Stimulated activated CD4-positive, alpha-beta T cell treated with anti-CD3 and anti-CD28 coated beads, TNF-alpha, amount 100 ng/mL, for 1 hour (primary cell): ENCODE measurements around the gene KIF9.
"Not testable (repeated sequence)": the region's sequence is repeated elsewhere in the genome, so short reads cannot be mapped to it uniquely, and the experiment has no call there.

ENCODE experiments used
- DNase-seq, 3 donors: peaks; one replicate each; pipeline ENCODE4 v3.0.0-alpha.2; 2020; ENCODE audit warnings: low read depth in 3 of 3, low spot score in 1 of 3

KIF9 gene

DNA sequence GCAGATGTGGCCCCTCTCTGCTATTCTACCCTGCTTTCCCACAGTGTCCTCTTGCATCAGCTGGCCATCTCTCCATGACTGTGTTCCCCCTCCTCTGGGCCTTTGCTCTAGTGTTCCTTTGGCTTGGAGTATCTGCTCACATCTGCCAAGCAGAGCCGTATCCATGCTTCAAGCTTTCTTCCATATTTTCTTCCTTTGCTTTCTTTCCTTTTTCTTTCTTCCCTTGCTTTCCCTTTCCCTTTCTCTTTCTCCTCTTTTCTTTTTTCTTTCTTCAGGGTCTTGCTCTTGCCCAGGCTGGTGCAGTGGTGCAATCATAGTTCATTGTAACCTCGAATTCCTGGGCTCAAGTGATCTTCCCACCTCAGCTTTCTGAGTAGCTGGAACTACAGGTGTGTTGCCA, 12.7 kb upstream of the KIF9 start:
- no peak for DNase-seq

DNA sequence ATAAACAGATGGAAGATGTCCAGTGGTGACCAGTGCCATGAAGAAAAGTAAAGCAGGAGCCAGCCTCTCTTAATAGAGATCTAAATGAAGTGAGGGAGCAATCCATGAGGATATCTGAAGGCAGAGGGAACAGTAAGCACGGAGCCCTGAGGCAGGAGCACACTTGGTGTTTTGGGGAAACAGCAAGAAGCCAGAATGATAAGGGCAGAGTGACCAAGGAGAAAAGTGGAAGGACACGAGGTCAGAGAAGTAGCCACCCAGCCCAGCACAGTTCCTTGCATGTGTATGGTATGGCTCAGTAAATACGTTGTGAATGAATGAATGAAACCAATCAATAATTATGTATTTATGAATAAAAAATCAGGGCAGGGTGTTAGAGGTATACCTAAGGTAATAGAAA, 11.8 kb upstream of the KIF9 start:
- DNase-seq: no peak

DNA sequence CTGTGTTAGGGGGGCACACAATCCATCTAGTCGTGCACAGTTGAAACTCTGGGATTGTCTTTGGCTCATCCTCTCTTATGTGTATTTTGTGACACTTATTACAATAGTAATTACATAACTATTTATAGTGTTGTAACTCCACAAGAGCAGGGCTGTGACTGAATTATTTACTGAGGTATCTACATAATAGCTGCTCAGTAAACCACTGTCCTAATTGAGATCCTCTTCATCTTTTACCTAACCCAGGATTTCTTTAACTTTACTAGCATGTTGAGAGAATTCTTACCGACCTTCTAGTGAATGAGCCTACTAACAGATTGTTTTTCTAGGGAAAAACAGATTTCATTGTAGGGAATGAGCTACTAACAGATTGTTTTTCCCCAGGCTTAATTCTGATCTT, 11.2 kb upstream of the KIF9 start:
- DNase-seq: no peak

DNA sequence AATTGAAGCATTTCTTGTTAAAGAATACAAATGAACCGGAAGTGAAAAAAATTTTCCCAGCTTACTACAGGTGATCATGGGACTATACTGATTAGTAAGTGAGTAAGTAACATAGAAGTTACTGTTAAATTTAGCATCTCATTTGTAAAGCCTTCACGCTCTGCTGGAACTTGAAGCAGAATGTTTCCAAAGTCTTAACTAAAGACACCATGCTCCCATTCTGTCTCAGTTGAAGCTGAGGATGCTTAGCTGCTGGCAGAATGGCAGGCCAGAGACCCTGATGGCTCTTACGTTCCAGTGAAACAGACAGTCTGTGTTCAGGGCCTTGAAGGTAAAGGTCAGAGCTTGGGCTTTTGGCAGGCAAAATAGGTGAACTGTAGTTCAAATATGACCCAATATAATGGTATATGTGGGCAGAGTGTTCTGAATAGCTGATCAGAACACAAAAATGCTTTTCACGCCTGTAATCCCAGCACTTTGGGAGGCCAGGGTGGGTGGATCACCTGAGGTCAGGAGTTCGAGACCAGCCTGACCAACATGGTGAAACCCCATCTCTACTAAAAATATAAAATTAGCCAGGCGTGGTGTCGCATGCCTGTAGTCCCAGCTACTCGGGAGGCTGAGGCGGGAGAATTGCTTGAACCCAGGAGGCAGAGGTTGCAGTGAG, 9.3 kb upstream of the KIF9 start:
- not testable (repeated sequence) for DNase-seq

DNA sequence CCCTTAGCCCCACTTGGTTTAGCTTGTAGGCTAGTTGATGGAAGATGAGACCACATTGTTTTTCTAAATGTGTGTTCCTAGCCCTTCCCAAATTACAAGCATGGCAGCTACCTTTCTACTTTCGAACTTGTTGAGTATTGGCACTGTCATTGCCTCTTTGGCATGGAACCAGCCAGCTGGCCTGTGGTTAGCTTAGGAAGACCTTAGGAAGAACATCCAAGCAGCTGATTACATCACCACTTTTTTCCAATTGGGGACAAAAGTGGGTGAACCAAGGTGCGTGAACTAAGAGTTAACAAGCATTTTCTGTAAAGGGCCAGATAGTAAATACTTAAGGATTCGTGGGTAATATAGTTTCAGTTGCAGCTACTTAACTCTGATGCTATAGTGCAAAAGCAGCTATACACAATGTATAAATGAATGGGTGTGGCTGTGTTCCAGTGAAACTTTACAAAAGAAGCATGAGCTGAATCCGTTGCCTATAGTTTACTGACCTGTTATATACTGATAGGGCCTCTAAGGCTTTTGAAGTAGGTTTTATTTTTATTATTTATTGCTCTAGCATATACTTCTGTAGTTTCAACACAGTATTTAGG, 8.7 kb upstream of the KIF9 start:
- no peak for DNase-seq

DNA sequence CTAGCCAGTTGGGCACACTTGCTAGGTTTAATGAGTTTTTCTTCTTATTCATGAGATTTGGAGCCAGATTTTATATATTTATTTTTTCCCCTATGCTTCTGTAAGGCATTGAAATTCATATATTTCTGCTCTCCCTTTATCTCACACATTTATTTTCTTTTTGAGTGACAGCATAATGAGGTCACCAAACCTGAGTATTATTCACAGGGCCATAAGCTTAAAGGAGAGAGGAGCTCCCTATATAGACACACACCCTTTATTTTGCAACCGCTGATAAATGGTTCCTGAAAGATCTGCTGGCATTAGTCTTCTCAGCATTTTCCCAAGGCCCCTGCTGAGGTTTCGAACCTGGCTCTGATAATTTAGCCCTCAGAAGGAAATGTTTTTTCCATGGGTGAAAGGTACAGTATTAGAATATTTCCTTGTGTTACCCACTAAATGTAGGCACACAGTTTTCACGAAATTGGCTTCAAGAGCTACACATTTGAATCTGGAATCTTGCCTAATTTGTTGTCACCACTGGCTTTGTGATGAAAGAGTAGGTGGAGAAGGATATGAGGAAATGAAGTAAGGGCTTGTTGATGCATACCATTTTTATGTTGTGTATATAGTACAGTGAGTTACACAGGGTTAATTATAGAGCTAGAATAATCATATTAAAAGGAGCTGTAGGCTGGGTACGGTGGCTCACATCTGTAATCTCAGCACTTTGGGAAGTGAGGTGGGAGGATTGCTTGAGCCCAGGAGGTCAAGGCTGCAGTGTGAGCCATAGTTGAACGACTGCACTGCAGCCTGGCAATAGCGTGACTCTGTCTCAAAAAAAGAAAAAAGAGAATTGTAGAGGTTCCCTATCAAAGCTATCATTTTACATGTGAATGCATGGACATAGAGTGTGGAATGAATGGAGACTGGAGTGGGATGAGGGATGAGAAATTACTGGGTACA, 6.6 kb upstream of the KIF9 start:
- DNase-seq: no peak

DNA sequence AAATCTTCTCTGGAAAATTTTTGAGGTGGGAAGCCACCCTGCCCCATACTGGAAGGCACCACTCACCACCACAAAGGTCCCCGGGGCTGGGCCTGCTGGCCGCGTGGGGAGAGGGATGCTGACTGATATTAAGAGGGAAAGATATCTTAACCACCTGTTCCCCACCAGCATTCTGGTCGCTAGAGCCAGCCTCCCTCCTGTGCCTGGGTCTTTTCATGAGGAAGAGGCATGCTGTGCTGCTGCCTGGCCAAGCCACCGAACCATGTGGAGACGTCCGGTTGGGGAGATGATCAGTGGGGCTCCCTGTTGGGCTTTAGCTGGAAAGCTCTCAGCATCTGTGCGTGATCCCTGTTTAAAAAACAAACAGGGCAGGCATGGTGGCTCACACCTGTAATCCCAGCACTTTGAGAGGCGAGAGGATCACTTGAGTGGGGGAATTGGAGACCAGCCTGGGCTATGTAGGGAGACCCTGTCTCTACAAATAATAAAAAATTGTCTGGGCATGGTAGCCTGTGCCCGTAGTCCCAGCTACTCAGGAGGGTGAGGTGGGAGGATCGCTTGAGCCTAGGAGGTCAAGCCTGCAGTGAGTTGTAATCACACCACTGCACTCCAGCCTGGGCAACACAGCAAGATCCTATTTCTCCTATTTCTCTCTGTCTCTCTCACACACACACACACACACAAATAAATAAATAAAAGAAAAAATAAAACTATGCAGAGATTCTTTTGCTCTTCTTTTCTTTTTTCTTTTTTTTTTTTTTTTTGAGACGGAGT, 1.2 kb upstream of the KIF9 start:
- no peak for DNase-seq

DNA sequence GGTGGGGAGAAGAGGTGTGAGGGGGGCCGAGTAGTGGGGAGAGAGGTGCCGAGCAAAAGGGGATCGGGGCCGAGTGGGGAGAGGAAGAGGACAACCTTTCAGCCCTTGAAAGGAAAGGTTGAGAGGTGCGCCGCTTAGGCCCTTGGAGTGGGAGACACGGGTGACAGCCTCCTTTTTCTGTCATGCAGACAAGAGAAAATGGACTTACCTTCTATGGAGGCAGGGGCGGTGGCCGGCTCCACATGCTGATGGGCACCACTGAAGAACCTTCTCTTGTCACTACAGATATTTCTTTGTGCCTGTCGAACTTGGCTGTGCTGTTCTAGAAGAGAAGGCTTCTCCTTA, 566 bp upstream of the KIF9 start:
- DNase-seq: no peak

DNA sequence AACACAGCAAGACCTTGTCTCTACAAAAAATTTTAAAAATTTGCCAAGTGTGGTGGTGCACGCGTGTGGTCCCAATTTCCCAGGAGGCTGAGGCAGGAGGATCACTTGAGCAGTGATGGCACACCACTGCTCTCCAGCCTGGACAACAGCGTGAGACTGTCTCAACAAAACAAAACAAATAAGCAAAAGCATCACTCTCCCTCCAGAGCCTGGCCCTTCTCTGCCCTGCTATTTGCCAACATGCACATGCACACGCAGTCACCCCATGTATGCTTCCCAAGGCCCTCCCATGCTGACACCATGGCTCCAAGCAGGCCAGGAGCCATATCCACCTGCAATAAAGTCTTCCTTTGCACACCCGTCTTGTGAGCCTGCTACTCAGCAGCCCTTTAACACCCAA, 2.1 kb downstream of the KIF9 start:
- no peak for DNase-seq

DNA sequence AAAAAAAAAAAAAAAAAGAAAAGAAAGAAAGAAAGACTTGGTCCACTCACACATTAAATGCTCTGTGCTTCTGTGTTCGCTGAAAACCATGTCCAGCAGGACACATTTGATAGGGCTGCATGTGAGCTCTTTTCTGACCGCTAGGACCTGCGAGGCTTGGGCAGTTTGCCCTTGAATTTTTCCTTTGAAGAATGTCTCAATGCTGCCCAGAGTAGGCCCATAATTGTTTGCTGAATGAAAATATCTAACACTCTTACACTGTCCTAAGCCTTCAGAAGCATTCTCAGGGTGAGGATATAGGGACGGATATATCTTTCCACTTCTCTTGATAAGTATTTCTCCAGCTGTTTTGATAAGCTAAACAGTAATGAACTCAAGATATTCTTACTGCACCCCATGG, 6.0 kb downstream of the KIF9 start:
- DNase-seq: no peak

DNA sequence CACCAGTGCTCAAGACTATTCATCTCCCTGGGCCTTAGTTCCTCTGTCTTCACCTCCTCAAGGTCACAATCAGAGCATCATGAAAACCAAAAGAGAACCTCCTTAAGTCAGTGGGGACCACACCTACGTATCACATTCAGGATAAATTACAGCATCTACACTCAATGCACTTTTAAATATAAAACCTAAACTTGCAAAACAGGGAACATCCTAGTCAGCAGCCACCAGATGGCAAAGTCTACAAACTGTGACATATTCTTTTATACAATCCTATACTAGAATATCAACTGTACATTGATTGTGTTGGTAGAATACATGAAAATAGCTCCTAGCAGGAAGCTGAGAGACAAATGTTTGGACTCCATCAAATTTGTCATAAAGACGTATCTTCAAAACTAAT, 7.9 kb downstream of the KIF9 start:
- DNase-seq: no peak

DNA sequence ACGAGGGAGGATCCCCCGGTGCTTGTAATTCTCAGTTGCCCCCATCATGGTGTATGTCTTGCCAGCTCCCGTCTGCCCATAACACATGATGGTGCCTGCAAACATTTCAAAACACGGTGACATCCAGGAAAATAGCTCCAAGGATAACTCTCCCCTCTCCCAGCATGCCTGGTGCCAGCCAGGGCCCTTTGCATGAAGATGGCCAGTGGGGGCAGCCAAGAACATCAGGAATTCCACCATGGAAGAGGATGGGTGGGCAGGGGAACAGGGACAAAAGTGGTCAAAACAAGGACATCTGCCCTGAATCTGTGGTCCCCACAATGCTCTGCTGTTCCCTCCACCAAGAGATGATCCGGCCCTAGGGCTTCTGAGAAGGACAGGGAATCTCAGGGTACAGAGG, 9.0 kb downstream of the KIF9 start:
- DNase-seq: no peak

DNA sequence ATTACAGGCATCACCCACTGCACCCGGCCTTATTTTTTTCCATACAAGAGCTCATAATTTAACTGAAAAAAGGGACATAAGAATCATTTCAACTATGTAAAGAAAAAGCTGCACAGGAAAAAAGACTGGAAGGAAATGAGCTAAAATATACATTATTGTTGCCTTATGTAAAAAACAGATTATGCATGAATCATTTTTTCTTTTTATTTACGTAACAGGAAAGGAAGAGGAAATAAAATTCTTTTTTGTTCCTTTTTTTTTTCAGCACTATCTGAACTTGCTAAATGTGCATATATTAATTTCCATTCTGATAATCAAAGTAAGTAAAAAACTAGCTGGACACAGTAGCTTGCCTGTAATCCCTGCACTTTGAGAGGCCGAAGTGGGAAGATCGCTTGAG, 12.1 kb downstream of the KIF9 start:
- no peak for DNase-seq

DNA sequence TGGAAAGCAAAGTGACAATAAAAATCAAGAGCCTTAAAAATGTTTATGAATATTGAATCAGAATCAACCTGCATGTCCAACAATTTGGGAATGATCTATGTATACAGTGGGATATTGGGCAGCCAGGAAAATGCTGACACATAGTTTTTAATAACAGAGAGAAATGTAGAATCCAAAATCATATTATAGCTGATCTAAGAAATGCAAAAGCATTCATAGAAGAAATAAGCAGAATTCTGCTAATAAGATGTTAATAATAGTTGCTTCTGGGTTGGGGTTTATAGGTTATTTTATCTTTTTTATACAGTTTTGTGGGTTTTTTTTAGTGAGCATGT, 15.1 kb downstream of the KIF9 start:
- no peak for DNase-seq

DNA sequence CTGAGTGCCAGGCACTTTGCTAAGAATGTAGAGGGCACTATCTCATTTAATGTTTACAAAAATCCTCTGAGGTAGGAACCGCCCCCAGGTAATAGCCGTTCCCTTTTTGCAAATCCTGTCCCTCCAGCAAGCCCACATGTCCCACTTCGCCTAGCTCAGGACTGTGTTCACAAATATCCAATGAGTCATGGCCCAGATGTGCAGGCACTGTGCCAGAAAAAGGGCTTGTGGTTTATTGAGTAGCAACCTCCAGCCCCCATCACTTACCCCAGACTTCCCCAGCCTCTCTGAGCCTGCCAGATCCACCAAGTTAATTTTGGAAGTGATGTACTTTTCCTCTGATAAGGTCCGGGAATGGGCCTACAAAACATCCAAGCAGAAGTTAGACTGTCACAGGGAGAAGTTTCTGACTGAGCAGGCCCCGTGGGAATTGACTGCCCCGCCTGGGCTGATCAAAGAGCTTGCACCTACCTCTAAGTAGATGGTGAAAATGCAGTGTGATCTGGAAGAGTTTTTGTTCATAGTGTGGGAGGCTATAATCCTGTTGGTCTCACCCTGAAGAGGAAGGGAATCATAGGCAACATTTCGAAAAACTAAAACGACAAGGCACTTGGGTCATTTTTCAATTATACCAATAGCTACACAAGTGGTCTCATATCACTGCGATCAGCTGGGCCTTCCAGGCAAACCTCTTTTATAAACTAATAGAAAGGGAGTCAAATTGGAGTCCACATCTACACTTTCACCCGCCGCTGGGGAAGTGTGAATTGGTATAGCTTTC, 15.7 kb downstream of the KIF9 start:
- peak in 2 of 3 donors; percentile 11 to 12 for DNase-seq

DNA sequence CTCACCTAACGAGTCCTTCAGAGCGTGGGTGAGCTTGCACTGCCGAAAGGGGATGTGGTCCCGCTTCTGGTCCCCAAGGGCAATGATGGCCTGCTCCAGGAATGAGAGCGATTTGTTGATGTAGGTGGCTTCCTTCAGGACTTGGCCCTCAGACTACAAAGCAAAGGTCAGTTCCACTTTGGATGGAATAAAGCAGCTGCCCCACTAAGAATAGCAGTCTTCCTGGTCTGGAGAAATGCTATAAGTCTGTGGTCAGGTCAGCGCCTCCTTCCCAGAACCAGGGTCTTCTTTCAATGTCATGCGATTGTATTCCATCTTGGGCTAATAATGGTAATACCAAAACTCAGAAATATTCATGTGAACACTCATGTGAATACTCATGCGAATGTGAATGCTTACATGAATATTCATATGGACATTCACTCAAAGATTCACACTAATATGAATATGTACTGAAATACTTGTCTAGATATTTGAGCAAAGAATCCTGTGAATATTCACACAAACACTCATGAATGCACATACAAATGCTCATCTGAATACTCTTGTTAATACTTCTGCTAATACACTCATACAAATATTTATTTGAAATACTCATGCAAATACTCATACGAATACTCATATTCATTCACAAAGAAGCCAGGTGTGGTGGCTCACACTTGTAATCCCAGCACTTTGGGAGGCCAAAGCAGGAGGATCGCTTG, 16.7 kb downstream of the KIF9 start:
- DNase-seq: no peak

DNA sequence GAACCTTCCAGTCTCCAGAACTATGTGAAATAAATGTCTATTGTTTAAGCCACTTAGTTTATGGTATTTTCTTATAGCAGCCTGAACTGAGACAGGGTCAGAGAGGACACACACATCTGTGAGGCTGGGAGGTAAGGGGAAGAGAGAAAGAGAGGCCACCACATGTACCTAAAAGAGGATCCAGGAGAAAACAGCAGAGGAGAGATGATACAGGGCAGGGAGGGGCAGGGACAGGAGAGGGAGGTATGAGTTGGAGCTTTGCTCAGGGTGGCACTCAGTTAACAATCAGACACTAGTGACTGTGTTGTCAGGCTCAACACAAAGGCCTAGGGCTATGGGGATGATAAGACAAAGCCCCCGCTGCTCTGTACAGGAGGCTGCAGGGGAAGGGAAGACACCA, 17.6 kb downstream of the KIF9 start:
- no peak for DNase-seq

DNA sequence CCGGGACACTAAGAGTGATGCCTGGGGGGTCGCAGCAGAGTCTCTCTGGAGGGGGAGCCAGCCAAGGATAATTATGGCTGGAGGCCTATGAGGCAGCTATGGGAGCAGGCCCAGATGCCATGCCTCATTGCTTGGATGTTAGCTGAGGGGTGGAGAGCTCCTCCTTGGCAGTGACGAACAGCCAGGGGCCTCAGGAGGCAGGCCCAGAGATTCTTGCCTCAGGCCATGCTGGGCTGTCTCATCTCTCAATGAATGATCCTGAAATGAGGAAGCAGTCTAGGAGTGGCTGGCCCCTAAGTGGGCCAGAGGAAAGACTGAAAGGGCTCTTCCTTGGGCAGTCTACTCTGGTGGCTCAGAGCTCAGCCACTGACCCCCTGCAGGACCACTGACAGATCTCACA, 21.3 kb downstream of the KIF9 start:
- no peak for DNase-seq

DNA sequence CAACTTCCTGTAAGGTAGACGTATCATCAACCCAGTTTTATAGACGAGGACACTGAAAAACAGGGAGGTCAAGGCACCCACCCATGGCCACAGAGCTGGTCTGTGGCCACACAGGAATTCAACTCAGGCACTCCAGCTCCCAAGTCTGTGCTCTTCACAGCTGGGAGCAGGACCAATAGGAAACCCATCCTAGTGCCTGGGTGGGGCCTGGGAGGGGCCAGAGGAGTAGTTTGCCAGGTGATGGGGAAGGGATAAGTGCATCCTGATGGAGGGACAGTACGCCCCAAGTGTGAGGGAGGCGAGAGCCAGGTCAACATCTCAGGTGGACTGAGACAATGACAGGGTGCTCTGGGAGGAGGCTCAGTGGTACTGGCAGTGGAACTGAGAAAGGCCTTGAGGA, 22.0 kb downstream of the KIF9 start:
- no peak for DNase-seq

DNA sequence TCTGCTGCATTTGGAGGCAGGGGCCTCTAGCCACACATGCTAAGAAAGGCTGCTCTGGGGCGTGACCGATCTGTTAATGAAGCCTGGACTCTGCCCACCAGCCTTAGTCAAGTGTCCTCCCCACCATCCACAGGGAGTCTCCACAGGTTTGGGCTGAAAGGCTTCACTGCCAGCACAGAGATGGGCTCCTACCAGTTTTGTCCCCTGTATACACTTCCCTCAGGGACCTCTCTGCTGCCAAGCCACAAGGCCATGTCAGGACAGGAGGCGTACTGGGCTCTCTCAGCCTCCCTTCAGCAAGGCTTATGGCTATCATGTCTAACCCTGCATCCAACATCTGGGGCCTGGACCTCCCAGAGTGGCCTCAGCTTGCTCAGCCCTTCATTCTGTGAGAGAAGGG, 23.5 kb downstream of the KIF9 start:
- no peak for DNase-seq
